OCI-LY7 (cell line): ENCODE data around the gene GNG12. TPM values are rescaled to one million over a fixed set of nuclear protein-coding genes. Genes with fewer than 3 reads are reported as not detected.

Experiments
- BruUV-seq: library from RNA; stranded (reverse); fragments of 400-500 nt; replicated peaks from 2 replicates; lab custom pipeline; 2021; lab: Mats Ljungman, UMichigan
- CTCF ChIA-PET: fragments of 300-600 bp; sonication (Branson Sonifier 250); formaldehyde crosslinking; loops from one replicate; lab custom pipeline; 2022; ENCODE audit warnings: antibody characterized with exemption; ENCODE audit not compliant: unreplicated experiment; lab: Charles Lee
- POLR2A ChIA-PET: fragments of 300-600 bp; sonication (Branson Sonifier 250); formaldehyde crosslinking; loops from one replicate; lab custom pipeline; 2022; ENCODE audit warnings: antibody characterized with exemption; lab: Charles Lee
- DNase-seq: peaks from one replicate; pipeline ENCODE4 v3.0.0-alpha.2; 2015; ENCODE audit warnings: low spot score
- H2AFZ ChIP-seq: fragments of 200-600 bp; sonication (generic), shearing (Covaris generic); 2 replicates; pipeline ENCODE4 v1.6.1; 2014; ENCODE audit warnings: mild to moderate bottlenecking, antibody characterized with exemption, low read length, moderate library complexity
- H3K27ac ChIP-seq: fragments of 200-600 bp; sonication (generic); 2 replicates; pipeline ENCODE4 v1.5.1; 2014; ENCODE audit warnings: mixed run types, low read depth, mild to moderate bottlenecking, moderate library complexity, low read length, inconsistent platforms; ENCODE audit not compliant: poor library complexity, severe bottlenecking
- H3K36me3 ChIP-seq: fragments of 200-600 bp; sonication (generic); 2 replicates; pipeline ENCODE4 v1.6.1; 2014; ENCODE audit warnings: mild to moderate bottlenecking, antibody characterized with exemption, low read length, moderate library complexity, mixed read lengths; ENCODE audit not compliant: insufficient read depth
- H3K4me1 ChIP-seq: fragments of 200-600 bp; sonication (generic); 2 replicates; pipeline ENCODE4 v1.5.1; 2014; ENCODE audit warnings: mild to moderate bottlenecking, low read length; ENCODE audit not compliant: insufficient read depth, poor library complexity, severe bottlenecking
- H3K4me2 ChIP-seq: fragments of 200-600 bp; sonication (generic); 2 replicates; pipeline ENCODE4 v1.6.1; 2014; ENCODE audit warnings: mild to moderate bottlenecking, low read length
- H3K4me3 ChIP-seq: fragments of 200-600 bp; sonication (generic); 2 replicates; pipeline ENCODE4 v1.5.1; 2014; ENCODE audit warnings: mild to moderate bottlenecking, low read depth, low read length; ENCODE audit not compliant: poor library complexity, severe bottlenecking
- H3K79me2 ChIP-seq: fragments of 200-600 bp; sonication (generic); 2 replicates; pipeline ENCODE4 v1.6.1; 2016; ENCODE audit warnings: low read depth, mild to moderate bottlenecking, low read length, moderate library complexity, mixed read lengths; ENCODE audit not compliant: insufficient read depth
- H3K9me2 ChIP-seq: fragments of 200-600 bp; sonication (generic); 2 replicates; pipeline ENCODE4 v1.6.1; 2016; ENCODE audit warnings: mild to moderate bottlenecking, low read length, mixed read lengths; ENCODE audit not compliant: insufficient read depth
- H3K9me3 ChIP-seq: fragments of 200-600 bp; sonication (generic); 2 replicates; pipeline ENCODE4 v1.6.1; 2014; ENCODE audit warnings: mild to moderate bottlenecking, mixed run types, low read length, mixed read lengths
- H4K20me1 ChIP-seq: fragments of 200-600 bp; sonication (generic); 2 replicates; pipeline ENCODE4 v1.6.1; 2014; ENCODE audit warnings: mild to moderate bottlenecking, antibody characterized with exemption, low read length, moderate library complexity, mixed read lengths; ENCODE audit not compliant: insufficient read depth
- CTCF ChIP-seq: fragments of 200-600 bp; sonication (generic); conservative IDR thresholded peaks from 2 replicates; pipeline ENCODE4 v1.5.1; 2014; ENCODE audit warnings: mild to moderate bottlenecking, antibody characterized with exemption, low read length, moderate library complexity, mixed read lengths
- EZH2phosphoT487 ChIP-seq: fragments of 200-600 bp; sonication (generic); IDR thresholded peaks from 2 replicates; pipeline ENCODE4 v1.6.1; 2018; ENCODE audit warnings: low read depth, borderline replicate concordance, mild to moderate bottlenecking, mixed run types, antibody characterized with exemption, low read length, moderate library complexity, mixed read lengths
- intact Hi-C: fragments of 100-400 bp; cut with micrococcal nuclease; formaldehyde crosslinking; loops from one replicate; pipeline ENCODE4 v1.10.0; 2022; ENCODE audit not compliant: unreplicated experiment
- total RNA-seq, 2 experiments: library from RNA; depleted of rRNA in 1 of 2; stranded (reverse); fragments of >200 nt in 1 of 2; shearing (Covaris generic) in 1 of 2; gene quantifications; 2 replicates each; pipeline ENCODE4 v1.2.3, GENCODE V29; 2014 to 2022

GNG12 gene
- total RNA-seq, 2 experiments from 2014 or later = 0.10 TPM; not detected in 1

- Histone ChIP-seq H2AFZ (no peak overlapping the region), H3K36me3 (no peaks in the 10 kb centered on the region), H3K4me3 (no peak overlapping the region), H3K4me1 (no peaks in the 10 kb centered on the region), H3K4me2 (no peak overlapping the region), H3K79me2 (no peaks in the 10 kb centered on the region), H3K9me2 (no peaks in the 10 kb centered on the region), H3K9me3 (no peaks in the 10 kb centered on the region), H3K27ac (no peak overlapping the region), H4K20me1 (no peaks in the 10 kb centered on the region)
- POLR2A ChIA-PET = interaction anchor here (0.6 kb wide), 2 partner anchors 257 to 375 kb away, joined by 3 to 4 read pairs; no protein-coding TSS in a partner anchor
- no peak for DNase-seq
- TF ChIP-seq CTCF (no peak), EZH2phosphoT487 (no peak)
- intact Hi-C loops = no loop called here
- no TSS peak for BruUV-seq
- CTCF ChIA-PET = no interaction called here
Measured at GRCh38 chr1:67830226-67830625, 3.0 kb downstream of the GNG12 start.

- Histone ChIP-seq H3K36me3 (no peaks in the 10 kb centered on the region), H3K9me3 (no peaks in the 10 kb centered on the region), H4K20me1 (no peaks in the 10 kb centered on the region), H2AFZ (no peak overlapping the region), H3K27ac (no peak overlapping the region), H3K79me2 (no peaks in the 10 kb centered on the region), H3K4me1 (no peaks in the 10 kb centered on the region), H3K4me3 (no peak overlapping the region), H3K4me2 (no peak overlapping the region), H3K9me2 (no peaks in the 10 kb centered on the region)
- no peak for DNase-seq
- intact Hi-C loops = no loop called here
- TF ChIP-seq EZH2phosphoT487 = no peak
- TF ChIP-seq CTCF = no peak
- POLR2A ChIA-PET = no interaction called here
- BruUV-seq = no TSS peak
- CTCF ChIA-PET = no interaction called here
Measured at GRCh38 chr1:67827688-67828087, 5.6 kb downstream of the GNG12 start.

- no peak overlapping the region for H3K27ac ChIP-seq
- no peak overlapping the region for H2AFZ ChIP-seq
- no TSS peak for BruUV-seq
- TF ChIP-seq CTCF = no peak
- no peak for TF ChIP-seq EZH2phosphoT487
- DNase-seq = no peak
- no peaks in the 10 kb centered on the region for H3K79me2 ChIP-seq
- no peaks in the 10 kb centered on the region for H4K20me1 ChIP-seq
- H3K4me1 ChIP-seq = no peaks in the 10 kb centered on the region
- no peaks in the 10 kb centered on the region for H3K9me2 ChIP-seq
- no peaks in the 10 kb centered on the region for H3K36me3 ChIP-seq
- ChIA-PET CTCF (no interaction called here), POLR2A (no interaction called here)
- intact Hi-C loops = no loop called here
- H3K4me3 ChIP-seq = no peak overlapping the region
- no peaks in the 10 kb centered on the region for H3K9me3 ChIP-seq
- no peak overlapping the region for H3K4me2 ChIP-seq
Measured at GRCh38 chr1:67825591-67825990, 7.7 kb downstream of the GNG12 start.
